Measurements from ENCODE around the gene RPTOR. TPM values are rescaled to one million over a fixed set of nuclear protein-coding genes. Genes with fewer than 3 reads are reported as not detected.

The RPTOR gene
- total and polyA plus RNA-seq, 12 donors, result 7.9 to 30.3 (median 25.6) TPM

- no peak for ATAC-seq
- intact Hi-C loops (cut with DNase I), result no loop called here
- Histone ChIP-seq H3K4me1 (peaks cover 0 to 14% (median 5%) of the 10 kb centered on the region in 9 donors), H3K36me3 (peaks cover 0 to 29% (median 0%) of the 10 kb centered on the region in 9 donors), H3K4me3 (no peak overlapping the region), H3K27ac (no peak overlapping the region), H3K9me3 (no peaks in the 10 kb centered on the region), H3K27me3 (no peaks in the 10 kb centered on the region)
- WGBS, 2 donors, result 94 to 95% methylated on average over 30 of the region's 30 CpGs
- no peak for TF ChIP-seq CTCF (IDR thresholded peaks at IDR 0.05)
- no peak for DNase-seq
Observed at GRCh38 chr17:80838311-80839025, 293.8 kb downstream of the RPTOR start.

- ATAC-seq (no peak), DNase-seq (no peak)
- Histone ChIP-seq H3K27ac (no peak overlapping the region), H3K27me3 (no peaks in the 10 kb centered on the region), H3K4me3 (no peak overlapping the region), H3K36me3 (peaks cover 0 to 29% (median 0%) of the 10 kb centered on the region in 9 donors), H3K4me1 (peaks cover 0 to 9% (median under 1%) of the 10 kb centered on the region in 9 donors), H3K9me3 (no peaks in the 10 kb centered on the region)
- WGBS, 2 donors, result 94% methylated on average over 11 of the region's 11 CpGs
- intact Hi-C loops (cut with DNase I), result no loop called here
- TF ChIP-seq CTCF (IDR thresholded peaks at IDR 0.05), result no peak
Observed at GRCh38 chr17:80839026-80839345, 294.3 kb downstream of the RPTOR start.

GRCh38 chr17:80839511-80839941 lies 294.9 kb downstream of the RPTOR start:
- Histone ChIP-seq H3K36me3 (peaks cover 0 to 29% (median 0%) of the 10 kb centered on the region in 9 donors), H3K27me3 (no peaks in the 10 kb centered on the region), H3K4me3 (no peak overlapping the region), H3K27ac (no peak overlapping the region), H3K9me3 (no peaks in the 10 kb centered on the region), H3K4me1 (peaks cover 0 to 4% (median 0%) of the 10 kb centered on the region in 9 donors)
- no peak for TF ChIP-seq CTCF (IDR thresholded peaks at IDR 0.05)
- DNase-seq (no peak), ATAC-seq (no peak)
- intact Hi-C loops (cut with DNase I), result no loop called here
- whole genome bisulfite sequencing, 2 donors, result 90% methylated on average over 8 of the region's 8 CpGs

GRCh38 chr17:80839970-80840369 lies 295.3 kb downstream of the RPTOR start:
- DNase-seq, result no peak
- H3K4me3 ChIP-seq, result no peak overlapping the region
- no peak for ATAC-seq
- no peak overlapping the region for H3K27ac ChIP-seq
- no peaks in the 10 kb centered on the region for H3K9me3 ChIP-seq
- WGBS, 2 donors, result 92 to 93% methylated on average over 15 of the region's 15 CpGs
- H3K36me3 ChIP-seq, result peaks cover 0 to 31% (median 0%) of the 10 kb centered on the region in 9 donors
- intact Hi-C loops (cut with DNase I), result no loop called here
- no peak for TF ChIP-seq CTCF (IDR thresholded peaks at IDR 0.05)
- no peaks in the 10 kb centered on the region for H3K4me1 ChIP-seq
- H3K27me3 ChIP-seq, result no peaks in the 10 kb centered on the region
